GM10266 (cell line): ENCODE measurements around the gene GNAS-AS1.

Experiments used
- DNase-seq: peaks from one replicate; pipeline ENCODE4 v3.0.0; 2012; ENCODE audit errors: extremely low spot score
- CTCF ChIP-seq: IDR thresholded peaks from 2 replicates; pipeline ENCODE4 v1.5.1; 2012; ENCODE audit warnings: mild to moderate bottlenecking, low read depth; ENCODE audit not compliant: control insufficient read depth, insufficient read depth; ENCODE audit errors: missing control alignments

Gene GNAS-AS1

GRCh38 chr20:58895448-58896180 is 44.9 kb upstream of the GNAS-AS1 start:
- no peak for DNase-seq

DNA sequence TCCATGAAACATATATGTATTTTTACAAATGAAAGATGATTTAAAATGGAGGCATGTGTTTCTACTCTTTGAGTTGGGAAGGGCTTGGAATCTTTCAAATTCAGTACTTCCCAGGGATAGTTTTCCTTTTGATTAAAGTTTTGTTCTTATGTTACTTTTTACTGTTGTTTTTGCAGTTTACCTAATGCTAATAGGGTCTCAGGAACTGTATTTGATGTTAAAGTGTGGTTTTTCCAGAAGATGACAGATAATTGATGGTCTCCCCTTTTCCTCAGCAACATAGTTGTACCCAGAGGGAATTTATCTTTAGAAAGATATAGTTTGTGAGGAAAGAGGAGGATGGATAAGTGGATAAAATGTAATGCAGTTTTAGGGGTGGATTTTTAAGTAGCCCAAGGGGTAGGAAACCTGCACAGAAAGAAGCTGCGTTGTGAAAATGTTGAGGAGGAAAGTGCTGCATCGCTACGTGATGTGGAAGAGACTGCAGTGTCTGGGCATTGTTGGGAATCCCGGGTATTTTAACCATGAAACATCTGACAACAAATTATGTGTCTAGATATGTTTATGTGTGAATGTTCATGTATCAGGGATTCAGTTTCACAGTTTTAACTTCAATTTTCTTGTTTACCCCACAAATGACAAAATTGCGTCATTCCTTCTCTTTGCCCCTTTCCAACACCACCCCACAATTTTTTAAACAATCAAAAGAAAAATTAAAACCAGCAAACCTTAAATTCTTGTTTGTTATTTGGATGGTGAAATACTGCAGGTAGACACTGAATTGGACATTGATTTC is 44.1 kb upstream of the GNAS-AS1 start:
- TF ChIP-seq CTCF = no peak
- DNase-seq = no peak

More at GRCh38 chr20:58895448-58896180, 44.9 kb upstream of the GNAS-AS1 start:
- no peak for TF ChIP-seq CTCF

DNA sequence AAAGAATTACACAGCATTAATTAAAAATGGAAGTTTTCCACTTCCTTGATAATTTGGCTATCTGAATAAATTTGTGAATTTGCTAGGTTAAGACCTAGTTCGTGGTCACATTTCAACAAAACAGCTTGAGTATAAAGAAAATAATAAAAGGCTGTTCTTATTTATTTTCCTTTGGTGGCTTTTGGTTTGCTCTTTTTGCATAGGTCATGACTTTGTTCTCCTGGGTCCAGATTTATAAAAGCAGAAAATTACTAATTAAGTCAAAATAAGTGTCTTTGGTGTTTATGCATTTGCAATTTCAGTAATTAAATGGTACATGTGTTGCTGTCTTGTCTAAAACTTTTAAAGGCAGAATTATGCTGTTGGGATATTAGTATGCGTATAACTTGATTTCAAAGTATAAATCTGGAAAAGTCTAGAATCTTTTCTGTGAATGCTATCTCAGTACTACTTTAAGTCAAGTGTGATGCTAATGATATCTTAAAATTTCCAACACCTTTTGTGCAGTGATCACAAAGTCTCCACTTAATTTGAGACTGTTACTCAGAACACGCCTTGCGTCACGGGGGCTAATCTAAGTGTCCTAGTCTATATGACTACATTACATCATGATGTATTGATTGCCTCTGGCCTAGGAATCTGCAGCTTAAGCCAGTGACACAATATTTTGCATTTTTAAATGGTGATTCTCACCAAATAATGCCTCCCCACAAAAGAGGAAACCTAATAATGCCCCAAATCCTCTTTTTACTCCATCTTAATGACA is 42.8 kb upstream of the GNAS-AS1 start:
- DNase-seq = no peak

DNA sequence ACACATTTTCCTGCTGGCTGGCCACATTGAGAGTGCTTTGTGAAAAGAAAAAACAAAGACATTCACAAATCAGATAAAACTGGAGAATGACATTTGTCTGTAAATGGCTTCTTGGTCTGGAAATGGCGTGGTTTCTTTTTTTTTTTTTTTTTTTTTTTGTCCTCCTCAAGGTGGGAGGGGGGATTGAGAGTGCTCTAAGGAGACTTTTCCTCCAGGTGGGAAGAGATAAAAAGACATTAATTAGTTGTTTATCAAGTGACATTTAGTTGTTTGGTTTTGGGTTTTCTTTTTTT is 42.2 kb upstream of the GNAS-AS1 start:
- TF ChIP-seq CTCF = no peak
- no peak for DNase-seq

More for the DNA sequence above, 42.8 kb upstream of the GNAS-AS1 start:
- TF ChIP-seq CTCF = no peak

GRCh38 chr20:58892141-58892931 is 41.6 kb upstream of the GNAS-AS1 start:
- DNase-seq = peak; percentile 85
- TF ChIP-seq CTCF = peak; percentile 32

GRCh38 chr20:58891718-58892140 is 41.0 kb upstream of the GNAS-AS1 start:
- peak; percentile 58 for DNase-seq
- no peak for TF ChIP-seq CTCF
